HepG2 (cell line): Measurements from ENCODE around the gene CPXM2. TPM values are rescaled to one million over a fixed set of nuclear protein-coding genes. Genes with fewer than 3 reads are reported as not detected.

Experiments
- ATAC-seq: fragments of 200-7000 bp; cut with Tn5 transposase; 3 replicates; pipeline ENCODE4 v1.9.1; 2020; ENCODE audit warnings: mild to moderate bottlenecking, moderate library complexity
- BruUV-seq: library from RNA; stranded (reverse); fragments of 400-500 nt; replicated peaks from 2 replicates; lab custom pipeline; 2021; lab: Mats Ljungman, UMichigan
- CTCF ChIA-PET: fragments of 300-600 bp; formaldehyde crosslinking; extraction: SDS; loops from one replicate; lab custom pipeline; 2021; ENCODE audit warnings: low total read pairs, inconsistent platforms, low intra/inter-chr PET ratio; lab: Yijun Ruan, JAX
- POLR2A ChIA-PET: fragments of 350-600 bp; sonication (Branson Sonifier 250); formaldehyde crosslinking; loops from one replicate; lab custom pipeline; 2020; ENCODE audit warnings: antibody characterized with exemption, inconsistent platforms; lab: Yijun Ruan, JAX
- DNase-seq: peaks from one replicate; pipeline ENCODE4 v3.0.0-alpha.2; 2015; ENCODE audit warnings: low spot score
- FAIRE-seq: peaks from 3 replicates; lab custom pipeline; 2011; peaks lifted over from hg19 to GRCh38; lab: Jason Lieb, UNC
- H2AFZ ChIP-seq: one replicate; pipeline ENCODE4 v1.6.1; 2011; ENCODE audit warnings: low read length, inconsistent platforms
- H3K27ac ChIP-seq: fragments of 300-600 bp; 3 replicates; pipeline ENCODE4 v1.8.0; 2011; ENCODE audit warnings: mixed run types, mild to moderate bottlenecking, mixed read lengths, low read length, inconsistent platforms; ENCODE audit not compliant: insufficient read depth; ENCODE audit errors: extremely low read length
- H3K27me3 ChIP-seq, 2 experiments: fragments of 200-600 bp in 1 of 2; 2 replicates in 1 of 2; 3 replicates in 1 of 2; pipeline versions ENCODE4 v1.6.0 to v1.8.0; 2011; ENCODE audit warnings: low read length in 2 of 2, mild to moderate bottlenecking in 2 of 2, moderate library complexity in 2 of 2, inconsistent platforms in 1 of 2; ENCODE audit not compliant: insufficient read depth in 2 of 2, control insufficient read depth in 1 of 2
- H3K36me3 ChIP-seq, 2 experiments: fragments of 200-600 bp in 1 of 2; replicated peaks in 1 of 2; 2 replicates in 1 of 2; 3 replicates in 1 of 2; pipeline versions ENCODE4 v1.5.1 to v1.8.0; 2011; ENCODE audit warnings: low read length in 2 of 2, inconsistent platforms in 1 of 2; ENCODE audit not compliant: insufficient read depth in 2 of 2, control insufficient read depth in 1 of 2
- H3K4me1 ChIP-seq: 2 replicates; pipeline ENCODE4 v1.5.1; 2012; ENCODE audit warnings: low read length, inconsistent platforms; ENCODE audit not compliant: insufficient read depth
- H3K4me2 ChIP-seq: 2 replicates; pipeline ENCODE4 v1.6.0; 2011; ENCODE audit warnings: low read depth, low read length, inconsistent platforms
- H3K4me3 ChIP-seq, 3 experiments: fragments of 200-600 bp in 1 of 3; sonication (generic), shearing (Covaris generic) in 1 of 3; replicated peaks in 1 of 3; 2 replicates each; pipeline ENCODE4 v1.5.1; 2011 to 2016; ENCODE audit warnings: low read length in 3 of 3, inconsistent platforms in 2 of 3, low read depth in 2 of 3, mild to moderate bottlenecking in 2 of 3, control low read depth in 1 of 3, mixed read lengths in 1 of 3; ENCODE audit not compliant: insufficient read depth in 1 of 3
- H3K79me2 ChIP-seq: one replicate; pipeline ENCODE4 v1.6.1; 2011; ENCODE audit warnings: low read length, inconsistent platforms; ENCODE audit not compliant: insufficient read depth
- H3K9ac ChIP-seq: 2 replicates; pipeline ENCODE4 v1.6.0; 2011; ENCODE audit warnings: mild to moderate bottlenecking, low read depth, low read length, inconsistent platforms; ENCODE audit not compliant: insufficient read depth
- H3K9me3 ChIP-seq: 2 replicates; pipeline ENCODE4 v1.5.1; 2012; ENCODE audit warnings: mild to moderate bottlenecking, low read length
- H4K20me1 ChIP-seq: 2 replicates; pipeline ENCODE4 v1.6.0; 2011; ENCODE audit warnings: inconsistent platforms, mild to moderate bottlenecking, low read length, moderate library complexity; ENCODE audit not compliant: insufficient read depth
- CHCHD3 ChIP-seq: sonication (generic); formaldehyde crosslinking; IDR thresholded peaks from 2 replicates; pipeline ENCODE4 v1.8.0; 2022; ENCODE audit warnings: mild to moderate bottlenecking, missing genetic modification reagents, moderate library complexity
- HMG20A ChIP-seq: IDR thresholded peaks from 2 replicates; pipeline ENCODE4 v1.6.1; 2016; ENCODE audit warnings: borderline replicate concordance
- MLLT10 ChIP-seq: sonication (generic); formaldehyde crosslinking; IDR thresholded peaks from 2 replicates; pipeline ENCODE4 v1.4.0; 2020; ENCODE audit warnings: missing genetic modification reagents
- STAT5B ChIP-seq: sonication (generic); formaldehyde crosslinking; IDR thresholded peaks from 2 replicates; pipeline ENCODE4 v1.4.0; 2020; ENCODE audit warnings: missing genetic modification reagents
- ZFP36L2 ChIP-seq: sonication (generic); formaldehyde crosslinking; IDR thresholded peaks from 2 replicates; pipeline ENCODE4 v1.4.0; 2020; ENCODE audit warnings: missing genetic modification reagents
- ZNF17 ChIP-seq: sonication (generic); formaldehyde crosslinking; IDR thresholded peaks from 2 replicates; pipeline ENCODE4 v1.5.0; 2020; ENCODE audit warnings: mild to moderate bottlenecking, missing genetic modification reagents
- ZNF878 ChIP-seq: sonication (generic); formaldehyde crosslinking; IDR thresholded peaks from 2 replicates; pipeline ENCODE4 v1.8.1; 2023; ENCODE audit warnings: mild to moderate bottlenecking, missing genetic modification reagents, moderate library complexity
- WGBS: methylation state at CpG from one replicate; pipeline ENCODE4 v1.1.6; 2017; ENCODE audit warnings: low lambda C conversion rate; 5-methylcytosine and 5-hydroxymethylcytosine counted together
- in situ Hi-C: cut with HindIII; loops from 2 replicates; pipeline ENCODE4 v1.10.0; 2017; ENCODE audit warnings: low pct_unique_long_range_greater_than_20kb; ENCODE audit not compliant: extremely low pct_ligation_motif_present
- intact Hi-C: fragments of 100-400 bp; cut with micrococcal nuclease; formaldehyde crosslinking; loops from one replicate; pipeline ENCODE4 v1.10.0; 2022; ENCODE audit not compliant: unreplicated experiment
- polyA plus RNA-seq, 8 experiments: library from polyadenylated mRNA; depleted of rRNA in 3 of 8; stranded (reverse) in 7 of 8; unstranded in 1 of 8; fragments of >200 nt; fragmentation: Illumina TruSeq in 4 of 8; extraction: Trizol in 4 of 8; gene quantifications; 2 replicates each; pipeline versions ENCODE4 v1.2.1 to v1.2.3, GENCODE V29; 2011 to 2016; ENCODE audit warnings: low read depth in 4 of 8, missing spikeins in 1 of 8, mixed read lengths in 1 of 8; ENCODE audit not compliant: insufficient read depth in 1 of 8
- total RNA-seq, 5 experiments: library from RNA; depleted of rRNA; stranded (reverse); fragments of >200 nt; fragmentation: Illumina TruSeq; extraction: Trizol; gene quantifications; 2 replicates each; pipeline ENCODE4 v1.2.3, GENCODE V29; 2016; ENCODE audit warnings: low read depth in 1 of 5
- TF ChIP-seq, protein P1 (sequence below): sonication (generic); formaldehyde crosslinking; IDR thresholded peaks from 2 replicates; pipeline ENCODE4 v1.9.0; 2021; ENCODE audit warnings: mild to moderate bottlenecking, missing genetic modification reagents

The CPXM2 gene
- total and polyA plus RNA-seq, 2 of the 13 experiments (the other 11 are each of a cell fraction or from before 2014, with no cell fraction given), result 0.03 TPM; not detected in 1

GRCh38 chr10:123934846-123935245 lies 43.2 kb upstream of the CPXM2 start:
- POLR2A ChIA-PET, result no interaction called here
- no peak for ATAC-seq
- no peak overlapping the region for H3K4me3 ChIP-seq
- H3K4me1 ChIP-seq, result no peaks in the 10 kb centered on the region
- peaks cover 12% of the 10 kb centered on the region; the same call in 1 of the 2 replicates for H3K9me3 ChIP-seq
- TF ChIP-seq MLLT10 (no peak), ZNF878 (CRISPR knock-in tag) (no peak), STAT5B (CRISPR knock-in tag) (no peak)
- TF ChIP-seq, all 625 proteins: peak for 0
- Histone ChIP-seq H3K27me3 (no peaks in the 10 kb centered on the region; a peak in 1 of 5 replicates), H3K4me2 (no peak overlapping the region), H2AFZ (no peak overlapping the region), H3K79me2 (no peaks in the 10 kb centered on the region), H3K36me3 (no peaks in the 10 kb centered on the region), H4K20me1 (no peaks in the 10 kb centered on the region), H3K27ac (no peak overlapping the region), H3K9ac (no peak overlapping the region)
- FAIRE-seq (no peak), DNase-seq (no peak)
- in situ Hi-C loops (no loop called here), intact Hi-C loops (no loop called here)
- WGBS, result 0% methylated on average over 4 of the region's 4 CpGs
- no TSS peak for BruUV-seq
- CTCF ChIA-PET, result no interaction called here

DNA sequence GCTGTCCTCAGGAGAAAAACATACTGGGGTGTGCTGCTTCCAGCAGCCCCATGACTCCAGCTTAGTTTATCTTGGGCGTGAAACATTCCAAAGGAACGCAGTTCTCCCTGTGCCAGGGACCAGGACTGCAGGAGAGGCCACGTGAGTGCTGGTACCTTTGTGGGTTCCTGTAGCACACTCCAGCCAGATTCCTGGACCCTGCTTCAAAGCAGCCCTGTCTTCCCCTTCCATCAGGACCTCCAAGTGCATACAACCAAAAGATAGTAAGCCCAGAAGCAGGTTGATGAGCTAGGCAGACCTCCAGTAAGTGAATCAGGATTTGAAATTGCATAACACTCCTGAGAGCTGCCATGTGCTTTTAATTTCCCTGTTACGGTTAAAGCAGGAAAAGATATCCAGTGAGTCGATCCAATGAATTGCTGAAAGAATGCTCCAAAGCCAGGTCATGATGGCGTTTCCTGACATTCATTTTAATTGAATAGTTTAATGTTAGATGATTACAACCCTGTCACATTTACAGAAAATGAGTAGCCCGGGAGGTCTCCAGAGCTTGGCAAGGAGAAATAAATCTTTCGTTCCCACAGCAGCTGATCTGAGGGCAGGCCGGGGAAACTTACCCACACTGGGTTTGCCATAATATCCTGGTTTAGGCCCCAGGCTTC lies 38.9 kb upstream of the CPXM2 start:
- Histone ChIP-seq H4K20me1 (no peaks in the 10 kb centered on the region), H3K9me3 (peaks cover 19% of the 10 kb centered on the region; the same call in 1 of the 2 replicates), H3K27me3 (0 out of 5 replicates have a peak, but pooled peaks cover 2 to 3% of the 10 kb centered on the region in 2 experiments), H3K4me2 (no peak overlapping the region), H3K79me2 (no peaks in the 10 kb centered on the region), H3K4me3 (no peak overlapping the region), H3K4me1 (no peaks in the 10 kb centered on the region), H3K27ac (no peak overlapping the region), H3K36me3 (no peaks in the 10 kb centered on the region), H2AFZ (no peak overlapping the region), H3K9ac (no peak overlapping the region)
- in situ Hi-C loops, result no loop called here
- no peak for FAIRE-seq
- WGBS, result 15% methylated on average over 8 of the region's 9 CpGs
- CTCF ChIA-PET, result no interaction called here
- DNase-seq, result no peak
- TF ChIP-seq ZFP36L2 (CRISPR knock-in tag) (no peak), HMG20A (CRISPR knock-in tag) (no peak), ZNF17 (CRISPR knock-in tag) (no peak), CHCHD3 (CRISPR knock-in tag) (no peak)
- TF ChIP-seq, protein P1, sequence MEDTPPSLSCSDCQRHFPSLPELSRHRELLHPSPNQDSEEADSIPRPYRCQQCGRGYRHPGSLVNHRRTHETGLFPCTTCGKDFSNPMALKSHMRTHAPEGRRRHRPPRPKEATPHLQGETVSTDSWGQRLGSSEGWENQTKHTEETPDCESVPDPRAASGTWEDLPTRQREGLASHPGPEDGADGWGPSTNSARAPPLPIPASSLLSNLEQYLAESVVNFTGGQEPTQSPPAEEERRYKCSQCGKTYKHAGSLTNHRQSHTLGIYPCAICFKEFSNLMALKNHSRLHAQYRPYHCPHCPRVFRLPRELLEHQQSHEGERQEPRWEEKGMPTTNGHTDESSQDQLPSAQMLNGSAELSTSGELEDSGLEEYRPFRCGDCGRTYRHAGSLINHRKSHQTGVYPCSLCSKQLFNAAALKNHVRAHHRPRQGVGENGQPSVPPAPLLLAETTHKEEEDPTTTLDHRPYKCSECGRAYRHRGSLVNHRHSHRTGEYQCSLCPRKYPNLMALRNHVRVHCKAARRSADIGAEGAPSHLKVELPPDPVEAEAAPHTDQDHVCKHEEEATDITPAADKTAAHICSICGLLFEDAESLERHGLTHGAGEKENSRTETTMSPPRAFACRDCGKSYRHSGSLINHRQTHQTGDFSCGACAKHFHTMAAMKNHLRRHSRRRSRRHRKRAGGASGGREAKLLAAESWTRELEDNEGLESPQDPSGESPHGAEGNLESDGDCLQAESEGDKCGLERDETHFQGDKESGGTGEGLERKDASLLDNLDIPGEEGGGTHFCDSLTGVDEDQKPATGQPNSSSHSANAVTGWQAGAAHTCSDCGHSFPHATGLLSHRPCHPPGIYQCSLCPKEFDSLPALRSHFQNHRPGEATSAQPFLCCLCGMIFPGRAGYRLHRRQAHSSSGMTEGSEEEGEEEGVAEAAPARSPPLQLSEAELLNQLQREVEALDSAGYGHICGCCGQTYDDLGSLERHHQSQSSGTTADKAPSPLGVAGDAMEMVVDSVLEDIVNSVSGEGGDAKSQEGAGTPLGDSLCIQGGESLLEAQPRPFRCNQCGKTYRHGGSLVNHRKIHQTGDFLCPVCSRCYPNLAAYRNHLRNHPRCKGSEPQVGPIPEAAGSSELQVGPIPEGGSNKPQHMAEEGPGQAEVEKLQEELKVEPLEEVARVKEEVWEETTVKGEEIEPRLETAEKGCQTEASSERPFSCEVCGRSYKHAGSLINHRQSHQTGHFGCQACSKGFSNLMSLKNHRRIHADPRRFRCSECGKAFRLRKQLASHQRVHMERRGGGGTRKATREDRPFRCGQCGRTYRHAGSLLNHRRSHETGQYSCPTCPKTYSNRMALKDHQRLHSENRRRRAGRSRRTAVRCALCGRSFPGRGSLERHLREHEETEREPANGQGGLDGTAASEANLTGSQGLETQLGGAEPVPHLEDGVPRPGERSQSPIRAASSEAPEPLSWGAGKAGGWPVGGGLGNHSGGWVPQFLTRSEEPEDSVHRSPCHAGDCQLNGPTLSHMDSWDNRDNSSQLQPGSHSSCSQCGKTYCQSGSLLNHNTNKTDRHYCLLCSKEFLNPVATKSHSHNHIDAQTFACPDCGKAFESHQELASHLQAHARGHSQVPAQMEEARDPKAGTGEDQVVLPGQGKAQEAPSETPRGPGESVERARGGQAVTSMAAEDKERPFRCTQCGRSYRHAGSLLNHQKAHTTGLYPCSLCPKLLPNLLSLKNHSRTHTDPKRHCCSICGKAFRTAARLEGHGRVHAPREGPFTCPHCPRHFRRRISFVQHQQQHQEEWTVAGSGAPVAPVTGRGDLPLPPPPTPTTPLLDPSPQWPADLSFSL (CRISPR knock-in tag), result no peak
- intact Hi-C loops, result no loop called here
- BruUV-seq, result no TSS peak
- no peak for ATAC-seq
- POLR2A ChIA-PET, result no interaction called here
